GM19467 (cell line): Measurements from ENCODE around the gene SPATA6.
"Not testable (repeated sequence)": the region's sequence is repeated elsewhere in the genome, so short reads cannot be mapped to it uniquely, and the experiment has no call there.

Experiments
- ATAC-seq: cut with Tn5 transposase; IDR thresholded peaks from one replicate; pipeline ENCODE4 v1.9.1; 2021; ENCODE audit warnings: mild to moderate bottlenecking, moderate library complexity; ENCODE audit not compliant: unreplicated experiment

The SPATA6 gene

DNA sequence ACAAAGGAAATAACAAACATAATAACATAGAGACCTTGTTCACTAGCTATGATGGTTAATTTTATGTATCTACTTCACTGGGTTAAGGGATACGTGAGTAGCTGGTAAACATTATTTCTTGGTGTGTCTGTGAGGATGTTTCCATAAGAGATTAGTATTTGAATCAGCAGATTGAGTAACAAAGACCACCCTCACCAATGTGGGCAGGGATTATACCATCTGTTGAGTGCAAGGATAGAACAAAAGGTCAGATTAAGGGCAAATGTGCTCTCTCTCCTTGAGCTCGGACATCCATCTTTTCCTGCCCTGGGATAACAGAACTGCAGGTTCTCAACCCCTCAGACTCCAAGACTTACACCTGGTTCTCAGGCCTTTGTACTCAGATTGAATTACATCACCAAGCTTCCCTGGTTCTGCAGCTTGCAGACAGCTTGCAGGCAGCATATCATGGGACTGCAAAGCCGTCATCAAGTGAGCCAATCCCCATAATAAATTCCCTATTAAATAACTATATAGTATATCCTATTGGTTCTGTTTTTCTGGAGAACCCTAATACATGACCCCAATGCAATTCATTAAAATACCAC, 9.2 kb downstream of the SPATA6 start:
- ATAC-seq = no peak

DNA sequence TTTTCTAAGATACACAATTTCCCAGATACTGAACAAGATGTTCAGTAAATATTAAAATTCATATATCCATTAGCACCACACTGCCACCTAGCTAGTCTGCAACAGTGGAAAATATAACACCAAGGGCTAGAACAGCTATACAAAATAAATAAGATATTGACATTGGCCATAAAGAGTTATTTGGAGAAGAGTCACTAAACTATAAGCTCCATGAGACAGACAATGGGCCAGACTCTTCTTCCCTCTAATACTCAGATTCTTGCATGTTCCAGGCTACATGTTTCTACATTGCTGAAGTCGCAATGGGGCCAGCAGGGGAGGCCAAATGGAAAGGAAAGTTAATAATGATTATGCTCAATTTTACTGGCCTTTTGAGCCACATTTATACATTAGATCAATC, 21.5 kb downstream of the SPATA6 start:
- no peak for ATAC-seq

DNA sequence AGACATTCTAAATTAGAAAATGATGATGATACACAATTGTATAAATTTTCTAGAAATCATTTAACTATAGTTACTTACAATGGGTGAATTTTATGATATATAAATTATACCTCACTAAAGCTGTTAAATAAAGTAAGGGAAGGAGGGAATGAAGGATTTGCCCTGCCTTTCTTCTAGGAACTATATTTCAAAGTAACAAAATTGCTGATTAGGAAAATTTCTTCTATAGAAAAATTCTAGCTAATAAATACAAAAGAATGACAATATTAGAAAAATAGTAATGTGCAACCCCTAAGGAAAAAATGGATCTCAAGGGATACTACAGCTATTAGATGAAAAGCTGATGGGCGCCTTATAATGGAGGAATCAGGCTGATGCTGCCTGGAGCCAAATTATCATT, 23.1 kb downstream of the SPATA6 start:
- no peak for ATAC-seq

DNA sequence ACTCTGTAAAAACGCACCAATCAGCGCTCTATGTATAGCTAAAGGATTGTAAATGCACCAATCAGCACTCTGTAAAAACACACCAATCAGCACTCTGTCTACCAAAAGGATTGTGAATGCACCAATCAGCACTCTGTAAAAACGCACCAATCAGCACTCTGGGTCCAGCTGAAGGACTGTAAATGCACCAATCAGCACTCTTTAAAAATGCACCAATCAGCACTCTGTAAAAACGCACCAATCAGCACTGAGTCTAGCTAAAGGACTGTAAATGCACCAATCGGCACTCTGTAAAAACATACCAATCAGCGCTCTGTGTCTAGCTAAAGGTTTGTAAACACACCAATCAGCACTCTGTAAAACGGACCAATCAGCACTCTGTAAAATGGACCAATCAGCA, 27.8 kb downstream of the SPATA6 start:
- not testable (repeated sequence) for ATAC-seq

DNA sequence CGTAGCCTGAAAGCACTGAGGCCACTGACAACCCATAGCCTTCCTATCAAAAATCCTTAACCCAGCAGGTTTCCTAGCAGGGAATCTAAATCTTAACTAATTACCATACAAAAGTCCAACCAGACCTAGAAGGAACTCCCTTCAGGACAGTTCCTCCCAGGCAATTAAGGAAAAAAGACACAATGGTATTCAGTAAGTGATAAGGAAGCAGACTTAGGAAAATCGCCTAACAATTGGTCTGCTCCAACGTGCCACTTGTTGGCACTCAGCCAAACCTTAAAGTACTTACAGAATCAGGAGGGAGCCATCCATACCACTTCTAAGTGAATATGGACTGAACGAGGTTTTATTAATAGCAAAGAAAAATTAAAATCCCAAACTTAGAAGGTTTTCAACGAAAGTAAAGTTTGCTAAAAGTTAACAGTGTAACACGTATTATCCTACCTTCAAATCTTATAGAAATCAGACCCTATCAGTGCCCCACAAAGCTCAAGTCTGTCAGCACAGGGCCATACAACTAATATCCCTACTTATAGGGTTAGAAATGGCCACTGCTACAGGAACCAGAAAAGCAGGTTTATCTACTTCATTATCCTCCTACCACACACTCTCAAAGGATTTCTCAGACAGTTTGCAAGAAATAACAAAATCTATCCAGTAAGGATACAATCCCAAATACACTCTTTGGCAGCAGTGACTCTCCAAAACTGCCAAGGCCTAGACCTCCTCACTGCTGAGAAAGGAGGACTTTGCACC, 29.0 kb downstream of the SPATA6 start:
- no peak for ATAC-seq

DNA sequence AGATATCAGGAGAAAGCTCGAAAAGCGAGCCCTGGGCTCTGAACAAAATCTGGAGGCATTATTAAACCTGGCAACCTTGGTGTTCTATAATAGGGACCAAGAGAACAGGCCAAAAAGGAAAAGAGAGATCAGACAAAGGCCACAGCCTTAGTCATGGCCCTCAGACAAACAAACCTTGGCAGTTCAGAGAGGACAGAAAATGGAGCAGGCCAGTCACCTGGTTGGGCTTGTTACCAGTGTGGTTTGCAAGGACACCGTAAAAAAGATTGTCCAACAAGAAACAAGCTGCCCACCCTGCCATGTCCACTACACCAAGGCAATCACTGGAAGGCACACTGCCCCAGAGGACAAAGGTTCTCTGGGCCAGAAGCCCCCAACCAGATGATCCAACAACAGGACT, 31.2 kb downstream of the SPATA6 start:
- not testable (repeated sequence) for ATAC-seq

DNA sequence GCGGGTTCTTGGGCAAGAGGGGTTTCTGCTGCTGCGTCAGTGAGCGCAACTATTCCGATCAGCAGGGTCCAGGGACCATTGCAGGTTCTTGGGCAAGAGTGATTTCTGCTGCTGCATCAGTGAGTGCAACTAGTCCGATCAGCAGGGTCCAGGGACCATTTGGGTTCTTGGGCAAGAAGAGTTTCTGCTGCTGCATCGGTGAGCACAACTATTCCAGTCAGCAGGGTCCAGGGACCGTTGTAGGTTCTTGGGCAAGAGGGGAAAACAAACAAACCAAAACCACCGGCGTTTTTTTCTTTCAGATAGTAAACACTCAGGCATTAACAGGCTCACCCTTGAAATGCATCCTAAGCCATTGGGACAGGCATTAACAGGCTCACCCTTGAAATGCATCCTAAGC, 32.6 kb downstream of the SPATA6 start:
- ATAC-seq = no peak

DNA sequence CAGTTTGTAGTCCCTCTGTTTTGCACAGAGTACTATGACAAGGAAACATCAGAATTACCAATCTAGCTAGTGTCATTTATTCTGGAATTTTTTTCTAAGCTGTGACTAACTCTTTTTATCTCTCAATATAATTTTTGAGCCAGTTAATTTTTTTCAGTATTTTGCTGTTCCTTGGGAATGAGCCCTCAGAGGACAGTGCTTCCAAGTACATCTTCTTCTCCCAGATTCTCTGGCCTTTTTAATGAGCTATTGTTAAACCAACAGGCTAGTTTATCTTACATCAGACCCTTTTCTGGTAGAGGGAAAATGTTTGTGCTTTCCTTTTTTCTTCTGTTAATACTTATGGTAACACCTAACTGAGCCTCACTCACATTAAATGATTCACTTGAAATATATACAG, 34.6 kb downstream of the SPATA6 start:
- ATAC-seq = not testable (repeated sequence)

DNA sequence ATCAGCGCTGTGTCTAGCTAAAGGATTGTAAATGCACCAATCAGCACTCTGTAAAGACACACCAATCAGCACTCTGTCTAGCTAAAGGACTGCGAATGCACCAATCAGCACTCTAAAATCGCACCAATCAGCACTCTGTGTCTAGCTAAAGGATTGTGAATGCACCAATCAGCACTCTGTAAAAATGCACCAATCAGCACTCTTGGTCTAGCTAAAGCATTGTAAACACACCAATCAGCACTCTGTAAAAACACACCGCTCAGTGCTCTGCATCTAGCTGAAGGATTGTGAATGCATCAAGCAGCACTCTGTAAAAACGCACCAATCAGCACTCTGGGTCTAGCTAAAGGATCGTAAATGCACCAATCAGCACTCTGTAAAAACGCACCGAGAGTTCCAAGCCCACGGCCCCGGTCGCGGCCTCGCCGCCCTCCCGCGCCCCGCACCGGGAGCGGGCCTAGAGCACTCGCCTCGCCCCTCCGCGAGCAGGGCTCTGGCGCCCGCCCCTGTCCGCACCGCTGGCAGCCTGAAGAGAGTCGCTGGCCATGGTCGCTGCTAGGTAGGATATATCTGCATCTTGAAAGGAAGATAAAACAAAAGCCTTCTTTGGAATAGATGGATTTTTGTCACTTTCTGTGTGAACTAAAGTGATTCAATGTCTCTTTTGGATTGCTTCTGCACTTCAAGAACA, 36.5 kb downstream of the SPATA6 start:
- not testable (repeated sequence) for ATAC-seq

DNA sequence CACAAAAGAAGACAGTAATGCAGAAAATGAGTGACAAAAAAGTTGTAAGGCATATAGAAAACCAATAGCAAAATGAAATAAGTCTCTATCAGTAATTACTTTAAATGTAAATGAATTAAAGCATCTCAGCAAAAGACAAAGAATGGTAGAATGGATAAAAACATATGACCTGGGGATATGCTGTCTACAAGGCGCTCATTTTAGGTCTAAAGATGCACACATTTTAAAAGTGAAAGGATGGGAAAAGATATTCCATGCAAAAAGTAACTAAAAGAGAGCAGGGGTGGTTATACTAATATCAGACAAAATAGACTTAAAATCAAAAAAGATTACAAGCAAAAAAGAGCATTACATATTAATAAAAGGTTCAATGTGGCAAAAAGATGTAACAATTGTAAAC, 41.2 kb downstream of the SPATA6 start:
- ATAC-seq = no peak

DNA sequence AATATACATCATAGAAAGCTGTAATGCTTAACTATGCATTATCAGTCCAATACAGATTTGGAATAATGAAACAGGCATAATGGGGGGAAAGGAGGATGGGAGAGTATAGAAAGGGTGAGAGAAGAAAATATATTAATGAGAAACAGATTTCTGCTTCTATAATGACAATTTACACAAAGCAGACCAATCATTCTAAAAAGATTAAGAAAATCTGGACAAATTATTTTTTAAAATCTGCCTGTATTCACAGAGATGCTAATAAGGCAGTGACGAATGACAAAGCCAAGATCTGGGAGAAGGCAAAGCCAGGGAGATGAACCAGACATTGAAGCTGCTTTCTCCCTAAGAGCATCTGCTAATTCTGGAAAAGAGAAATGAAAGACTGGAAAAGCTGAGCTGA, 50.0 kb downstream of the SPATA6 start:
- no peak for ATAC-seq

DNA sequence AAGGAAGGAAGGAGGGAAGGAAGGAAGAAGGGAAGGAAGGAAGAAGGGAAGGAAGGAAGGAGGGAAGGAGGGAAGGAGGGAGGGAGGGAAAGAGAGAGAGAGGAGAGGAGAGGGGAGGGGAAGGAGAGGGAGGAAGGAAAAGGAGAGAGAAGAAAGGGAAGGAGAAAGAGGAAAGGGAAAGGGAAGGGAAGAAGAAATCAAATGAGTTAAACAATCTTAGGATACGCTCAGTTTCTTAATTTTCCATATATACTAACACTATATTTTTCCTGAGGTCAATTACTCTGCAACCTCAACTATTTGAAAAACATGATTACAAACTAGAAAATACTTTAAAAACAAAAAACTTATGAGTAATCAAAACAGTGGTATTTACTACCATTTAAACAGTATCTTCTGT, 53.3 kb downstream of the SPATA6 start:
- no peak for ATAC-seq

DNA sequence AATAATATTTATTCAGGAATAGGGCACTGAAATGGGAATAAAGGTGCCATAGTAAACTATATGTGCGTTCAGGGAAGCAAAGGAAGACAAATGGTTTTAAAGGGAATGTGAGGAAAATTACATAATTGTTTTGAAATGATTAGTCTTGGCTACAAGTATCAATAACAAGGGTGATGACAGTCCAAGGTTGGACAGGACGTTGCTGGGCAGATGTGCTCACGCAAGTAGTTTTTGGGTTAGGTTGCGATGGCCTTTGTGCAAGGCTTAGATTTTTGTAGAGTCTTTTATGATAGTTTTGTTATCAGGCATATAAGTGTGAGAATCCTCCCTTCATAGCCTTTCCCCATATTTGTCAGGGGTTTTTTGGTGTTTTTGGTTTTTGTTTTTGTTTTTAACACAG, 57.0 kb downstream of the SPATA6 start:
- no peak for ATAC-seq

DNA sequence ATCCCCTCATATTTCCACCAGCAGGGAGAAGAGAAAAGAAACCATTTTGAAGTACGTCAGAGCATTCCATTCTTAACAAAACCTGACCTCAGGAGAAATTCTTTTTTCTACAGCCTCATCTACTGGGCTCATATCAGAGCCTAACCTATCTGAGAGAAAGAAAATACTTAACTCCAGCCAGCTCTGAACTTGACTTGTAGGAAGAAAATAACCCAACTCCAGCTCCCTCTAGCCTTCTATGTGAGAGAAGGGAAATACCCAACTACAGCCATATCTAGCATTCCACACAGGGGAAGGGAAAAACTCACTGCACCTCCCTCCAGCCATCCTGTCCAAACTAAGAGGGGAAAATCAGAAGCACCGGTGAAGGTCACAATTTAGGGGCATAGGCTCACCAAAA, 57.7 kb downstream of the SPATA6 start:
- ATAC-seq = no peak

DNA sequence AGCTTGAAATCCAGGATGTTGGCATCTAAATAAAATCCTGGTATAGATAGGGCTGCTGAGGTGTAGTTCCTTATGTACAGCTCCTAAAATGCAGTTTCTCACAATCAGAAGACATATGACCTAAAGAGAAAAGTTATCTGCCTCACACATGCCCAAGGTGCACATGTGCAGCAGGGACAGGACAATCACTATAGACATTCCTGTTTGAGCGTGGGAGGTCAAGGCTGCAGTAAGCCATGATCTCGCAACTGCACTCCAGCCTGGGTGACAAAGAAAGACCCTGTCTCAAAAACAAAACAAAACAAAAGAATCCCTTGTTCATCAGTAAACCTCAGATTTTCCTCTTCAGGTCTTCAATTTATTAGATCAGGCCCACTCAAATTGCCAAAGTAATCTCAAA, 66.1 kb downstream of the SPATA6 start:
- ATAC-seq = no peak

DNA sequence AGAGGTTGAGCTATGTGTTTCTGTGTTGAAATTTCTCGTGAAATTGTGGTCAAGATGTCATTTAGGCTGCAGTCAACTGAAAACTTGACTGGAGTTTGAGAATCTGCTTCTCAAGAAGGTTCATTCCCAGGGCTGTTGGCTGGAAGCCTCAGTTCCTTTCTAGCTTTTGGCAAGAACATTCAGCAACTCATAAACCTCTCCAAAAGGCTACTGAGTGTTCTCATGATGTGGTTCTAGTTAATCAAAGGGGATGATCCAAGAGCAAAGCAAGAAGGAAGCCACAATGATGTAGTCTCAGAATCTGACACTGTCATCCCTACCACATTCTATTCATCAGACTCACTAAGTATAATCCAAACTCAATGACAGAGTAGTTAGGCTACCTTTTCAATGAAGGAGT, 66.6 kb downstream of the SPATA6 start:
- no peak for ATAC-seq

DNA sequence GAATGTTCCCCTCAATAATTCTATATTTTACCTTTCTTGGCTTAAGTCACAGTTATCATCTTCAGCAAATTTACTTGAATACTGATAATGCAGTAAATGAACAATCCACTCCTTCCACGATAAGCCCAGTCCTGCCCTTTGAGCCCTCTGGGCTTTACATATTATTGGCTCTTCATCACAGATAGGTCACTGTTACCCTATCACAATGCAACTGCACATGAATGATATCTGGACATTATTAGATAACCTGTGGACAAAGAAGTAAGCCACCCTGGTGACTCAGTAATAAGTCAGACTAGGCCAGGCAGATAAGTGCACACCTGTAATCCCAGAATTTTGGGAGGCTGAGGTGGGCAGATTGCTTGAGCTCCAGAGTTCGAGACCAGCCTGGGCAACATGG, 69.4 kb downstream of the SPATA6 start:
- no peak for ATAC-seq

DNA sequence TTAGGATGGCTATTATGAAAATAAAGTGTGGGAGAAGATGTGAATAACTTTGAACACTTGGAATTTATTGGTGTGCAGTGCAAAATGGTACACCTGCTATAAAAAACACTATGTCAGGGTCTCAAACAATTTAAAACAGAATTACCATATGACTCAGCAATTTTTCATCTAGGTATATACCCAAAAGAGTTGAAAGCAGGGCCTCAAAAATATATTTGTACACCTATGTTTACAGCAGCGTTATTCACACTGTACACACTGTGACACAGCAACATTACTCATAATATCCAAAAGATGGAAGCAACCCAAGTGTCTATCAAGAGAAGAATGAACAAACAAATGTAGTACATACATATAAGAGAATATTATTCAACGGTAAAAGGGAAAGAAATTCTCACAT, 75.8 kb downstream of the SPATA6 start:
- no peak for ATAC-seq

DNA sequence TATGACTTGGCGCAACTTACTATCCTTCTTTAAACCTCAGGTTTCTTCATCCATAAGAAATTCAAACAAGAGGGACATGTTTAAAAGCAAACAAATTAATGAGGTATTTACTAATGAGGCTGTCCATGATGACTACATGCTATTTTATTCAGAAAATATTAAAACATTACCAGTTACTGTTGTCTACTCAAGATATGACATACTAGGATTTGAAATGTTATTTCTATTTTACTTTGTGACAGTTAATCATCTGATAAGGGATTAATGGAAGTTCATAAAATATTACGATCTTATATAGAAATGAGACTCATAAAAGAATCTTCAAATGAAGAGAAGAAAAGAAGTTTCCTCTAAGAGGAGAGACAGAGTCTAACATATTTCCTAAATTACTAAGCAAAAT, 80.1 kb downstream of the SPATA6 start:
- ATAC-seq = no peak

DNA sequence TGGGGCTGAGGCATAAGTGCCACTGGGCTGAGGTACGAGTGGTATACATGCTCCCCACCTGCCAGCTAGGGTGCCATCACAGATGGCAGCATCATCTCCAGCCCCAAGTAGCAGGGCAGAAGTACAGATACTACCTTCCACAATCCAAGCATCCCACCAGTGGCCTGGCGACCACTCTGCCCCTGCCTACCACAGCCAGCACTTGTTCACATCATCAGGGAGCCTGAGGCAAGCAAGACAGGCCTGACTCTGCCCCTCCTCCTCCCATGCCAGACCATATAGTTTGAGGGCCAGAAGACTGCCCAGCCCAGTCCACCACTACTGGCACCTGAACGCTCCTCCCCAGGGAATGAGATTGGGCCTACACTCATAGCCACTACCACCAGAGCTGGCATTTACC, 84.6 kb downstream of the SPATA6 start:
- no peak for ATAC-seq

DNA sequence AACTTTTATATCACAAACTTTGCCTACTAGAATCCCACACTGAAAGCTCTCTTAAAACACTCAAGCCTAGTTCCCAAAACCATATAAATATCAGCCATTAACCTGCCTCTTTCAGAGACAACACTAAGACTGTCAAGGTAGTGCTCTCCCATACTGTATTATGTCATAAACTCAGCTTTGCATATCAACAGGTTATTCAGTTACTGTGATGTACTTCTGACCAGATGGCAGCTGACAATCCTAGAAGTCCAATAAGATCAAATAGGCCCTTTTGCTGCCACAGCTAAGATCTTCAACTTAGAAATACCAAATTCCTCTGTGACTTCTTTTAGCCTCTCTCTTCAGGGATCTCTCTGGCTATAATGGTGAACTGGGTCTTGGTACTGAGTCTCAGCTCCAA, 97.2 kb downstream of the SPATA6 start:
- no peak for ATAC-seq

DNA sequence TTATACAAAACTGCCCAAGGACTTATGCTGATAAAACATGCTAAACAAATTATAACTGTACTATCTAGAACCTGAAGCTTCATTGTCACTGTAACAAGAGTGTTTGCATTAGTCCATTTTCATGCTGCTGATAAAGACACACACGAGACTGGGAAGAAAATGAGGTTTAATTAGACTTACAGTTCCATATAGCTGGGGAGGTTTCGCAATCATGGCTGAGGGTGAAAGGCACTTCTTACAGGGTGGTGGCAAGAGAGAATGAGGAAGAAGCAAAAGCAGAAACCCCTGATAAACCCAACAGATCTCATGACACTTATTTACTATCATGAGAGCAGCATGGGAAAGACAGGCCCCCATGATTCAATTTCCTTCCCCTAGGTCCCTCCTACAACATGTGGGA, 100.4 kb downstream of the SPATA6 start:
- ATAC-seq = no peak
